ENCODE results near the gene CMTM7.
"Not testable (repeated sequence)": the region's sequence is repeated elsewhere in the genome, so short reads cannot be mapped to it uniquely, and the experiment has no call there.

Gene CMTM7

DNA sequence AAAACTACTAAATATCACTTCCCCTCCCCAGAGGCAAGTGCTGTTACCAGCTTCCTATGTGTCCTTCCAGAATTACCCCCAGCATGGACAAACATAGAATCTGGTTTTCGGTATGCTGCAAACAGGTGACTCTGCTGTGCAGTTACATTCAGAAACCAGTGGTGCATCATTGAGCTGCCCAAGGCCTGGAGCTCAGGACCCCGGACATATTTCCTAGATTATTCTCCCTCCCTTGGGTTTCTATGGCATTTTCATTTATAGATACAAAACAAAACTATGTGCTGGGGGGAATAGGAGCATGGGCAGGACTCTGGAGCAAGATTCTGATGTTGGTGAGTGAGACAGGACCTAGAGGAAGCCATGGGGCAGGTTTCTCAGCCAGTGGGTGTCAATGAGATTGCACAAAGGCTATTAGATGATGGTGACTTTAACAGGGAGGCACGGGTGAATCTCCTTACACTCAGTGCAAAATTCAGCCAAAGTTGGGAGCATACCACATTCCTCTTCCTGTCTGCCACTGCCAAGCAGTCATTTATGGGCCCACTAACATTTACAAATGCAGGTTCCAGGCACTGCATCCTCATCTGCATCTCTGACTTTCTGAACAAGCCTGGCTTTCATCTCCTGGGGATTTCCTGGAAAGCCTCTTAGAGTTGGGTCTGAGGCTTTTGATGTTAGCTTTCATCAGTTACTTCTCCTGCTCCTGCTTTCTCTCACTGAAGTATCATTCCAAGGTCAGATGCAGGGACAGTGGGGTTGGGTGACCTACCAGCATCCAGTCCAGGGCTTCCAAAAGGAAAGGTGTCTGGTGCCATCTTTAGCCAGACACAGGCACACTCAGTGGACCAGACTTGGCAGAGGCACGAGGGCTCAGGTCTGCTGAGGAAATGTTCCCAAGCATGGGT is 44.5 kb downstream of the CMTM7 start:
- no peak for DNase-seq (ENCODE audit: low read depth in 4 of 4, low spot score in 1 of 4)

DNA sequence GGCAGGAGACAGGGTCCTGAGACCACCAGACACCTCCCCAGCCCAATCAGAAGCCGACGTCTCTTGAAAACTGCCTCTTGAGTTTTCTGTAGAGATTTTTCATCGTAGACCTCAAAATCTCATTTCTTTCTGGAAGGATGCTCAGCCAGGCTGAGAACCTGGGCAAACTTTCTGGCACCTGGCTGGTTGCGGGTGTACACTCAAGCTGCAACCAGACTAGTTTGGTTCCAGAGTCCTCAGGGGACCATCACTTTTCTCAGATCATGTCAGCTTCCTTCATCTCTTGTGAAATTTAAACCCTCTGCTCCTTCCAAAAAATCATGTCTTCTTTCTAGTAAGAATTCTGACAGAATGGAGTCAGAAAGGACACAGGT is 45.1 kb downstream of the CMTM7 start:
- DNase-seq (ENCODE audit: low read depth in 4 of 4, low spot score in 1 of 4) = no peak

DNA sequence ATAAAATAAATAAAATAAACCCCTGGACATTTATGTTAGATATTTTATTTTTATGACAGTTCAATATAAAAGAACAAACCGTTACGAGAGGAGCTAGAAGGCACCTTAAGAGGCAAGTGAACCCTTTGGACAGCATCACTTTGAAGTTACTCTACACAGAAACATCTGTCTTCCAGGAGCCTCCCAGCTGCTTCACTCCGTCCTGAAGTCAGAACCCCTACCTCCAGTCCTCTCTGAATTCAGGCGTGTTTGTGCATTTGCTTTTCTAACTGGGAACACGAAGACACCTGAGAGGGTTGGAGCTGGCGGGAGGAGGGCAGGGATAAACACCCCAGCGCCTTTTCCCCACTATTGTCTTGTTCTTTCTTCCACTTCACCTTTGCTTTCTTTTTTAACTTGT is 46.2 kb downstream of the CMTM7 start:
- no peak for DNase-seq (ENCODE audit: low read depth in 4 of 4, low spot score in 1 of 4)

GRCh38 chr3:32438596-32439344 is 47.1 kb downstream of the CMTM7 start:
- no peak for DNase-seq (ENCODE audit: low read depth in 4 of 4, low spot score in 1 of 4)

DNA sequence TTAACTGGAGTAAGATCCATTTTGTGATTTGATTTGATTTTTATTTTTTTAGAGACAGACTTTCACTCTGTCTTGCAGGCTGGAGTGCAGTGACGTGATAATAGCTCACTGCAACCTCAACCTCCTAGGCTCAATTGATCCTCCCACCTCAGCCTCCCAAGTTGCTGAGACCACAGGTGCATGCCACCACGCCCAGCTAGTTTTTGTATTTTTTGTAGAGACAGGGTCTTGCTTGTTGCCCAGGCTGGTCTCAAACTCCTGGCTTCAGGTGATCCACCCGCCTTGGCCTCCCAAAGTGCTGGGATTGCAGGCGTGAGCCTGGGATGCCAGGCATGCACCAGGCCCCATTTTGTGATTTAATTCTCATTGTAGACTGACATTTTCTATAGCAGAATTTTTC is 47.8 kb downstream of the CMTM7 start:
- not testable (repeated sequence) for DNase-seq (ENCODE audit: low read depth in 4 of 4, low spot score in 1 of 4)

GRCh38 chr3:32440611-32441350 is 49.1 kb downstream of the CMTM7 start:
- no peak for DNase-seq (ENCODE audit: low read depth in 4 of 4, low spot score in 1 of 4)

DNA sequence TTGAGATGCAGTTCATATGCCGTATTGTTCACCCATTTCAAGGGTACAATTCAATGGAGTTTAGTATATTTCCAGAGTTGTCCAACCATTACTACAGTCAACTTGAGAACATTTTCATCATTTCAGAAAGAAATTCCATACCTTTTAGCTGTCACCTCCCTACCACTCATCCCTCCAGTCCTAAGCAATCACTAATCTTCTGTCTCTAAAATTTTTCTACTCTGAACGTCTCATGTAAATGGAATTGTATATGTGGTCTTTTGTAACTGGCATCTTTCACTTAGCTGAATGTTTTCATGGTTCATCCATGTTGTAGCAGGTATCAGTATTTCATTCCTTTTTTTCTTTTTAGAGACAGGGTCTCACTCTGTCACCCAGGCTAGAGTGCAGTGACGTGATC is 51.1 kb downstream of the CMTM7 start:
- DNase-seq (ENCODE audit: low read depth in 4 of 4, low spot score in 1 of 4) = no peak

DNA sequence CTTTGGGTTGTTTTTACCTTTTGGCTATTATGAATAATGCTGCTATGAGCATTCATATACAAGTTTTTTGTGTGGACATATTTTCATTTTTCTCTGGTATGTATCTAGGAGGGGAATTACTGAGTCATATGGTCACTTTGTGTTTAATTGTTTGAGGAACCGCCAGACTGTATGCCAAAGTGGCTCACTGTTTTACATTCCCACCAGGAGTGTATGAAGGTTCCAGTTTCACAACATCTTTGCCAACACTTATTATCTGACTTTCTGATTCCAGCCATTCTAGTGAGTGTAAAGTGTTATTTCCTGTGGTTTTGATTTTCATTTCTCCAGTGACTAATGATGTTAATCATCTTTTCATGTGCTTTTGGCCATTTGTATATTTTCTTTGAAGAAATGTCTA is 51.8 kb downstream of the CMTM7 start:
- no peak for DNase-seq (ENCODE audit: low read depth in 4 of 4, low spot score in 1 of 4)

- no peak for DNase-seq (ENCODE audit: low read depth in 4 of 4, low spot score in 1 of 4)
Measured at GRCh38 chr3:32447865-32448400, 56.3 kb downstream of the CMTM7 start.

- no peak for DNase-seq (ENCODE audit: low read depth in 4 of 4, low spot score in 1 of 4)
Measured at GRCh38 chr3:32448686-32449474, 57.2 kb downstream of the CMTM7 start.

GRCh38 chr3:32449691-32450090 is 58.0 kb downstream of the CMTM7 start:
- DNase-seq (ENCODE audit: low read depth in 4 of 4, low spot score in 1 of 4) = no peak

DNA sequence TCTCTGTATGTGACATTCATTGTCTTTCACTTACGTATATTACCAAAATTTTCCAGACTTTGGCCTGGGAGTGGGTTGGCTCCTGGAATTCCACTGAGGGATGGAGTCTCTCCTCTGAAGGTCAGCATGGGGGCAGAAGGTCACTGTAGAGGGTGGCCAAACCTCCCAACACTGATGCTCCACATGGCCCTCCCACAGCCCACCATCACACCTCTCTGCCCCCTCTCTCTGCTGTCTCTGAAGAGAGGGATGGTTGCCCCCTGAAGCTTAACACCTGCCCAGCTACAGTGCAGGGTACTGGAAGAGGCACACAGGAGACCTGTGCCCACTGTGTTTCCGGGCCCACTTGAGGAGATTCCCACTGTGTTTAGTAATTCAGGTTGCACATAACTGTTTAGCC is 58.8 kb downstream of the CMTM7 start:
- DNase-seq (ENCODE audit: low read depth in 4 of 4, low spot score in 1 of 4) = no peak

DNA sequence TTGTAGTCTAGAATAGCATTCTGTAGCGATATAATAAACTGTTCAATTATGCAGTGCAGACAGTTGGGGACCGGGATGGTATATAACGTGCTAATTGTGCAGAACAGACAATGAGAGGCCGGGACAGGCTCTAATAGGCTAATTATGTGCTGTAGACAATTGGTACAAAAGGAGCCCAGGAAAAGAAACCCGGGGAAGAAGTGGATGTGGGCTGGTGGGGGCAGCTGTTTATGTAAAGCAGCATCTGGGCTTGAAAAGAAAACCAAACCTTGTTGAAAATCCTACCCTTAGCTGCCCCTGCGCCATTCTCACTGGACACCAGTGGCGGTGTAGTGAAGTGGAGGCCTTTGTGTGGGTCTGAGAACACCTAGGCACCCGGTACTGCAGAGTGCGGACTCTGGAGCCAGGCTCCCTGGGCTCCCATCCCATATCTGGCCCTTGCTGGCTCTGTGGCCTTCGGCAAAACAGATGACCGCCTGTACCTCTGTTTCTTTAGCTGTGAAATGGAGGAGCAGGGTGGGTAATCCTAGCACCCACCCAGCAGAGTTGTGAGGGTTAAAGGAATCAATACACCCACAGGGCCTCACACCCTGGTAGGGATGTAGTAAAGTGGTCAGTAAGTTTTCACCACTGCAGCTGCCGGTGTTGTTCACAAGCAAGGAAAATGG is 59.5 kb downstream of the CMTM7 start:
- no peak for DNase-seq (ENCODE audit: low read depth in 4 of 4, low spot score in 1 of 4)

GRCh38 chr3:32452009-32452408 is 60.4 kb downstream of the CMTM7 start:
- DNase-seq (ENCODE audit: low read depth in 4 of 4, low spot score in 1 of 4) = no peak

DNA sequence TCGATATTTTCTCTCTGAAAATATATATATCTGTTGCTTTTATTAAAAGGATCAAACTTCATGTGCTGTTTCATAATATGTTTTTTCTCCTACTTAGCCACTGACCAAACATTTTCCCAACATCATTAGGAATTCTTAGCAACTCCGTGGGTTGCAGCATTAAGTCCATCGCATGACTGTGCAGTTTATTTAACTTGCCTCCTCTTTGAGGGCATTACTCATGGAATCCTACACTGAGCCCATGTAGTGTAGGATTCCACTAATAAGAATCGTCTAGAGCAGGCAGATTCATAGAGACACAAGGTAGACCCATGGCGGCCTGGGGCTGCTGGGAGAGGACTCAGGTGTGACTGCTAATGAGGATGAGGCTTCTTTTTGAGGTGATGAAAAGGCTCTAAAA is 61.7 kb downstream of the CMTM7 start:
- DNase-seq (ENCODE audit: low read depth in 4 of 4, low spot score in 1 of 4) = no peak

GRCh38 chr3:32454111-32454510 is 62.5 kb downstream of the CMTM7 start:
- DNase-seq (ENCODE audit: low read depth in 4 of 4, low spot score in 1 of 4) = no peak

DNA sequence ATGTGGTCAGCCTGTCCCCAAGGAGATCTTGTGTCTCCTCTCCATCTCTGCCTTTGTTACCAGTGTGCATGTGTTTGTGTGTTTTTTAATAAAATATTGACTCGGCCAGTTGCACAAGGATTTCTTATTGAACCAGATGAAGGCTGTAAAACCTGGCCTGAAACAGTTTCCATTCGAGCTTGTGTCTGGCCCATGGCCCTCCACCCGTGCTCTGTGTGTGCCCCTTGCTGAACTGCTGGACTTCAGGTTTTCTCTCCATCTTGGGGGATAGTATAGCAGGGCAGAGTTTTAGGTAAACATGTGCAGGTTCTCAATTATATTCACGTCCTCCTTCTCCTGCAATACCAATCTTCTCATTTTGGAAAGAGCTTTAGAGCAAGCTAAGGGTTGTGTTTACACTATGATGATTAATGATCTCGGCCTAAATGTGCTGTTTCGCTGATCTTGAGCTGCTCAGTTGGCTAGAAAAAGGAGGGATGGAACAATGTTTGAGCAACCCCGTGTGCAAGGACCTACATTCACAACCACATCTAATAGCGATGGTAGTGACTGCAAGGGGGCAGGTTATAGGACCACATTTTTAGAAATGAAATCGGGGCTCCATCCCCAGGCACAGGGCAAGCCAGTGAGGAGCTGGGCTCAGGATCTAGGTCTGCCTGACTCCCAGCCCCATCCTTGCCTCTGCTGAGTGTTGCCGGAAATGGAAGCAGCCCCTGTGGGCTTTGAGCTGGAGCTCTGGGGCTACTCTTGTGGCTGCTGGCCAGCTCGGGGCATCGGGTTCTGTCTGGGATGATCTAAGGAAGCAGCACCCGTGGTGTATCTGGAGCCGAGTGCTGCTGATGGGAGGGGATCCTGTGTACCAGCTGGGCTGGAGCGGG is 63.3 kb downstream of the CMTM7 start:
- no peak for DNase-seq (ENCODE audit: low read depth in 4 of 4, low spot score in 1 of 4)

DNA sequence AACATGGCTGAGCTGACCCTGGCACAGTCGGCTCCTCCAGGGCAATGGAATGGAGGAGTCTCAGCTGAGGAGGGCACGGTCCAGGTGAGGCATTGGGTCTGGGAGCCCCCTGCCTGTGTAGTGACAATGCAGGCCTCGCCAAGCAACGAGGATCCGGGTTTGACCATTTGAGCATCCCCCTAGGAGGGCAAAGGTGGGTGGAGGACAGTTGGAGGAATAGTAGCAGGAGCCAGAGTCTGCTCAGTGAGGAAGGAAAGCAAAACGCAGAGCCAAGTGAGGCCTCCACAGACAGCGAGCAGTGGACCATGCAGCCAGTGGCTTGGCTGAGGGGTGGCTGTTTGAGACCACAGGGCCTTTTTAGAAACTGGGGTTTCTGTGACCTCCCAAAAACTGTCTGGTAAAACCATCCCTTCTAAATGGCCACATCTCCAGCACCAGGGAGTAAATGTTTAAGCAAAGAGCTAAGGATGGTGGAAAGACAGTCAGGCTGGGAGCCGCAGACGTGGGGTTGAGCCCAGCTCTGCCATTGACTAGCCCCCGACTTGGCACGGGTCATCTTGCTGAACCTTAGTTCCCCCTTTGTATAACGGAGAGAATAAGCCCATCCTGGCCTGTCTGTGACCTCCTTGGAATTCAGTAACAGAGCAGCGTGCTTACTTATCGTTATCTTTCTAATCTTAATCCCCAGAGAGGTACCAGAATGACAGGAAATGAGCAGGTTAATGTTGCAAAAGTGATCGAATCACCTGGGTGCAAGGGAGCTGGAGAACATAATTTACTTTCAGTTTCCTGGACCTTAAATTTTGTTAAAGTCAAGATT is 64.2 kb downstream of the CMTM7 start:
- no peak for DNase-seq (ENCODE audit: low read depth in 4 of 4, low spot score in 1 of 4)
